A549 (cell line): ENCODE measurements around the gene IRF1.

Source experiments
- CTCF ChIP-seq: fragments of >200 bp; sonication (Bioruptor Twin); formaldehyde crosslinking; IDR thresholded peaks from 3 replicates; pipeline ENCODE4 v1.5.1; 2016
- HES2 ChIP-seq: fragments of >200 bp; sonication (Bioruptor Twin); formaldehyde crosslinking; IDR thresholded peaks from 2 replicates; pipeline ENCODE4 v1.6.1; 2016
- HMGXB4 ChIP-seq: fragments of 250-450 bp; sonication (Bioruptor Pico); IDR thresholded peaks from 2 replicates; pipeline ENCODE4 v1.5.0; 2021; ENCODE audit warnings: mild to moderate bottlenecking, moderate library complexity, borderline replicate concordance
- POLR2A ChIP-seq: IDR thresholded peaks from 2 replicates; pipeline ENCODE4 v1.6.1; 2012; ENCODE audit warnings: mild to moderate bottlenecking, low read length
- RAD21 ChIP-seq, 2 experiments: fragments of >200 bp in 1 of 2; sonication (Bioruptor Twin) in 1 of 2; formaldehyde crosslinking in 1 of 2; IDR thresholded peaks in 1 of 2; conservative IDR thresholded peaks in 1 of 2; 2 replicates in 1 of 2; 3 replicates in 1 of 2; pipeline ENCODE4 v1.6.1; 2012 to 2018; ENCODE audit warnings: inconsistent platforms in 1 of 2
- RFX5 ChIP-seq: fragments of 450-650 bp; IDR thresholded peaks from 2 replicates; pipeline ENCODE4 v1.7.1; 2014; ENCODE audit warnings: antibody characterized with exemption, mild to moderate bottlenecking, moderate library complexity
- ZSCAN20 ChIP-seq: fragments of 250-450 bp; sonication (Bioruptor Pico); IDR thresholded peaks from 2 replicates; pipeline ENCODE4 v1.8.0; 2022; ENCODE audit warnings: mild to moderate bottlenecking, moderate library complexity

DNA sequence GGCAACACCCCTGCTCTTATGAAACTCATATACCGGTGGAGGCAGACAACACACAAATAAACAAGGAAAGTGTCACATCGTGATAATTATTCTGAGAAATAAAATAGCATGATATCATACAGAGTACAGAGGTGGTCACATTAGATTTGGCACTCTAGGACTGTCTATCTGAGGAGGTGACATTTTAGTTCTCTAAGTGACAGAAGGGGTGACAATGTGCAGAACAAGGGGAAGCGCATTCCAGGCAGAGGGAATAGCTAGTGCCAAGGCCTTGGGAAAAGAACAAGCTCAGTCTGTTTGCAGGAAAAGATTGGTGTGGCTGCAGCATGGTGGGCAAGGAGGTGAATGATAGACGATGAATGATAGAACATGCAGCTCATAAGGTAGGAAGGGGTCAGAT, 12.7 kb upstream of the IRF1 start:
- no peak for TF ChIP-seq ZSCAN20 (CRISPR knock-in tag)
- no peak for TF ChIP-seq POLR2A
- no peak for TF ChIP-seq HMGXB4 (CRISPR knock-in tag)
- no peak for TF ChIP-seq RAD21 (conservative IDR thresholded peaks at IDR 0.05 in 1 of 2, IDR thresholded peaks at IDR 0.05 in 1 of 2)
- TF ChIP-seq RFX5: no peak
- TF ChIP-seq CTCF: no peak
- no peak for TF ChIP-seq HES2
